GM12865 (cell line): ENCODE data around the gene GID8.

ENCODE experiments used
- DNase-seq: peaks from one replicate; pipeline ENCODE4 v3.0.0; 2010; ENCODE audit warnings: low read depth
- H3K4me3 ChIP-seq: 2 replicates; pipeline ENCODE4 v1.5.1; 2011; ENCODE audit warnings: mild to moderate bottlenecking, low read depth, low read length, control low read depth
- CTCF ChIP-seq: IDR thresholded peaks from 2 replicates; pipeline ENCODE4 v1.5.1; 2011; ENCODE audit warnings: low read length, control low read depth, low read depth, inconsistent platforms; ENCODE audit not compliant: insufficient read depth; ENCODE audit errors: missing control alignments

Gene GID8

GRCh38 chr20:62967149-62967501 lies 29.2 kb downstream of the GID8 start:
- no peak for DNase-seq
- H3K4me3 ChIP-seq: no peak overlapping the region
- TF ChIP-seq CTCF: no peak

- TF ChIP-seq CTCF: no peak
- H3K4me3 ChIP-seq: no peak overlapping the region
- no peak for DNase-seq
Measured at GRCh38 chr20:62967628-62968351, 29.8 kb downstream of the GID8 start.

GRCh38 chr20:62968378-62969178 lies 30.6 kb downstream of the GID8 start:
- DNase-seq: no peak
- TF ChIP-seq CTCF: no peak
- no peak overlapping the region for H3K4me3 ChIP-seq

- DNase-seq: no peak
- H3K4me3 ChIP-seq: no peak overlapping the region
- no peak for TF ChIP-seq CTCF
Measured at GRCh38 chr20:62969179-62969760, 31.3 kb downstream of the GID8 start.

GRCh38 chr20:62969939-62970306 lies 32.0 kb downstream of the GID8 start:
- no peak overlapping the region for H3K4me3 ChIP-seq
- no peak for TF ChIP-seq CTCF
- no peak for DNase-seq

- no peak for TF ChIP-seq CTCF
- no peak for DNase-seq
- H3K4me3 ChIP-seq: no peak overlapping the region
Measured at GRCh38 chr20:62970307-62971210, 32.6 kb downstream of the GID8 start.
